HepG2 (cell line): ENCODE results near the gene COL27A1. TPM values are rescaled to one million over a fixed set of nuclear protein-coding genes. Genes with fewer than 3 reads are reported as not detected.

Experiments used
- ATAC-seq: fragments of 200-7000 bp; cut with Tn5 transposase; 3 replicates; pipeline ENCODE4 v1.9.1; 2020; ENCODE audit warnings: mild to moderate bottlenecking, moderate library complexity
- BruUV-seq: library from RNA; stranded (reverse); fragments of 400-500 nt; replicated peaks from 2 replicates; lab custom pipeline; 2021; lab: Mats Ljungman, UMichigan
- CTCF ChIA-PET: fragments of 300-600 bp; formaldehyde crosslinking; extraction: SDS; loops from one replicate; lab custom pipeline; 2021; ENCODE audit warnings: low total read pairs, inconsistent platforms, low intra/inter-chr PET ratio; lab: Yijun Ruan, JAX
- POLR2A ChIA-PET: fragments of 350-600 bp; sonication (Branson Sonifier 250); formaldehyde crosslinking; loops from one replicate; lab custom pipeline; 2020; ENCODE audit warnings: antibody characterized with exemption, inconsistent platforms; lab: Yijun Ruan, JAX
- DNase-seq: peaks from one replicate; pipeline ENCODE4 v3.0.0-alpha.2; 2015; ENCODE audit warnings: low spot score
- FAIRE-seq: peaks from 3 replicates; lab custom pipeline; 2011; peaks lifted over from hg19 to GRCh38; lab: Jason Lieb, UNC
- H2AFZ ChIP-seq: one replicate; pipeline ENCODE4 v1.6.1; 2011; ENCODE audit warnings: low read length, inconsistent platforms
- H3K27ac ChIP-seq: fragments of 300-600 bp; 3 replicates; pipeline ENCODE4 v1.8.0; 2011; ENCODE audit warnings: mixed run types, mild to moderate bottlenecking, mixed read lengths, low read length, inconsistent platforms; ENCODE audit not compliant: insufficient read depth; ENCODE audit errors: extremely low read length
- H3K27me3 ChIP-seq, 2 experiments: fragments of 200-600 bp in 1 of 2; 2 replicates in 1 of 2; 3 replicates in 1 of 2; pipeline versions ENCODE4 v1.6.0 to v1.8.0; 2011; ENCODE audit warnings: low read length in 2 of 2, mild to moderate bottlenecking in 2 of 2, moderate library complexity in 2 of 2, inconsistent platforms in 1 of 2; ENCODE audit not compliant: insufficient read depth in 2 of 2, control insufficient read depth in 1 of 2
- H3K36me3 ChIP-seq, 2 experiments: fragments of 200-600 bp in 1 of 2; replicated peaks in 1 of 2; 2 replicates in 1 of 2; 3 replicates in 1 of 2; pipeline versions ENCODE4 v1.5.1 to v1.8.0; 2011; ENCODE audit warnings: low read length in 2 of 2, inconsistent platforms in 1 of 2; ENCODE audit not compliant: insufficient read depth in 2 of 2, control insufficient read depth in 1 of 2
- H3K4me1 ChIP-seq: 2 replicates; pipeline ENCODE4 v1.5.1; 2012; ENCODE audit warnings: low read length, inconsistent platforms; ENCODE audit not compliant: insufficient read depth
- H3K4me2 ChIP-seq: 2 replicates; pipeline ENCODE4 v1.6.0; 2011; ENCODE audit warnings: low read depth, low read length, inconsistent platforms
- H3K4me3 ChIP-seq, 3 experiments: fragments of 200-600 bp in 1 of 3; sonication (generic), shearing (Covaris generic) in 1 of 3; replicated peaks in 1 of 3; 2 replicates each; pipeline ENCODE4 v1.5.1; 2011 to 2016; ENCODE audit warnings: low read length in 3 of 3, inconsistent platforms in 2 of 3, low read depth in 2 of 3, mild to moderate bottlenecking in 2 of 3, control low read depth in 1 of 3, mixed read lengths in 1 of 3; ENCODE audit not compliant: insufficient read depth in 1 of 3
- H3K79me2 ChIP-seq: one replicate; pipeline ENCODE4 v1.6.1; 2011; ENCODE audit warnings: low read length, inconsistent platforms; ENCODE audit not compliant: insufficient read depth
- H3K9ac ChIP-seq: 2 replicates; pipeline ENCODE4 v1.6.0; 2011; ENCODE audit warnings: mild to moderate bottlenecking, low read depth, low read length, inconsistent platforms; ENCODE audit not compliant: insufficient read depth
- H3K9me3 ChIP-seq: 2 replicates; pipeline ENCODE4 v1.5.1; 2012; ENCODE audit warnings: mild to moderate bottlenecking, low read length
- H4K20me1 ChIP-seq: 2 replicates; pipeline ENCODE4 v1.6.0; 2011; ENCODE audit warnings: inconsistent platforms, mild to moderate bottlenecking, low read length, moderate library complexity; ENCODE audit not compliant: insufficient read depth
- ARID2 ChIP-seq: sonication (generic); formaldehyde crosslinking; IDR thresholded peaks from 2 replicates; pipeline ENCODE4 v1.8.1; 2022; ENCODE audit warnings: mild to moderate bottlenecking, missing genetic modification reagents, borderline replicate concordance
- CBFB ChIP-seq: sonication (generic); formaldehyde crosslinking; IDR thresholded peaks from 2 replicates; pipeline ENCODE4 v1.4.0; 2020; ENCODE audit warnings: missing genetic modification reagents
- CHD2 ChIP-seq: IDR thresholded peaks from 2 replicates; pipeline ENCODE4 v1.6.1; 2011; ENCODE audit warnings: low read depth, low read length, improper control_type of control experiment
- CTCF ChIP-seq: sonication (generic); formaldehyde crosslinking; IDR thresholded peaks from 2 replicates; pipeline ENCODE4 v1.5.0; 2020; ENCODE audit warnings: mild to moderate bottlenecking, missing genetic modification reagents, moderate library complexity
- HOXA3 ChIP-seq: sonication (generic); formaldehyde crosslinking; IDR thresholded peaks from 2 replicates; pipeline ENCODE4 v1.5.0; 2020; ENCODE audit warnings: missing genetic modification reagents
- NR3C1 ChIP-seq: sonication (generic); formaldehyde crosslinking; IDR thresholded peaks from 2 replicates; pipeline ENCODE4 v1.4.0; 2020; ENCODE audit warnings: missing genetic modification reagents
- RBM22 ChIP-seq: fragments of 200-400 bp; formaldehyde crosslinking; optimal IDR thresholded peaks from 2 replicates; pipeline ENCODE3; 2017; ENCODE audit warnings: mild to moderate bottlenecking, low read length, moderate library complexity
- ZNF263 ChIP-seq: sonication (generic); formaldehyde crosslinking; IDR thresholded peaks from 2 replicates; pipeline ENCODE4 v1.4.0; 2020; ENCODE audit warnings: missing genetic modification reagents
- ZSCAN25 ChIP-seq: sonication (generic); formaldehyde crosslinking; IDR thresholded peaks from 2 replicates; pipeline ENCODE4 v1.8.0; 2022; ENCODE audit warnings: mild to moderate bottlenecking, missing genetic modification reagents
- WGBS: methylation state at CpG from one replicate; pipeline ENCODE4 v1.1.6; 2017; ENCODE audit warnings: low lambda C conversion rate; 5-methylcytosine and 5-hydroxymethylcytosine counted together
- in situ Hi-C: cut with HindIII; loops from 2 replicates; pipeline ENCODE4 v1.10.0; 2017; ENCODE audit warnings: low pct_unique_long_range_greater_than_20kb; ENCODE audit not compliant: extremely low pct_ligation_motif_present
- intact Hi-C: fragments of 100-400 bp; cut with micrococcal nuclease; formaldehyde crosslinking; loops from one replicate; pipeline ENCODE4 v1.10.0; 2022; ENCODE audit not compliant: unreplicated experiment
- polyA plus RNA-seq, 8 experiments: library from polyadenylated mRNA; depleted of rRNA in 3 of 8; stranded (reverse) in 7 of 8; unstranded in 1 of 8; fragments of >200 nt; fragmentation: Illumina TruSeq in 4 of 8; extraction: Trizol in 4 of 8; gene quantifications; 2 replicates each; pipeline versions ENCODE4 v1.2.1 to v1.2.3, GENCODE V29; 2011 to 2016; ENCODE audit warnings: low read depth in 4 of 8, missing spikeins in 1 of 8, mixed read lengths in 1 of 8; ENCODE audit not compliant: insufficient read depth in 1 of 8
- total RNA-seq, 5 experiments: library from RNA; depleted of rRNA; stranded (reverse); fragments of >200 nt; fragmentation: Illumina TruSeq; extraction: Trizol; gene quantifications; 2 replicates each; pipeline ENCODE4 v1.2.3, GENCODE V29; 2016; ENCODE audit warnings: low read depth in 1 of 5
- TF ChIP-seq, protein P1 (sequence below): IDR thresholded peaks from 2 replicates; pipeline ENCODE4 v1.6.1; 2018; ENCODE audit warnings: missing genetic modification reagents

The COL27A1 gene
- total and polyA plus RNA-seq, 2 of the 13 experiments (the other 11 are each of a cell fraction or from before 2014, with no cell fraction given), result 71.3 to 89.1 TPM

DNA sequence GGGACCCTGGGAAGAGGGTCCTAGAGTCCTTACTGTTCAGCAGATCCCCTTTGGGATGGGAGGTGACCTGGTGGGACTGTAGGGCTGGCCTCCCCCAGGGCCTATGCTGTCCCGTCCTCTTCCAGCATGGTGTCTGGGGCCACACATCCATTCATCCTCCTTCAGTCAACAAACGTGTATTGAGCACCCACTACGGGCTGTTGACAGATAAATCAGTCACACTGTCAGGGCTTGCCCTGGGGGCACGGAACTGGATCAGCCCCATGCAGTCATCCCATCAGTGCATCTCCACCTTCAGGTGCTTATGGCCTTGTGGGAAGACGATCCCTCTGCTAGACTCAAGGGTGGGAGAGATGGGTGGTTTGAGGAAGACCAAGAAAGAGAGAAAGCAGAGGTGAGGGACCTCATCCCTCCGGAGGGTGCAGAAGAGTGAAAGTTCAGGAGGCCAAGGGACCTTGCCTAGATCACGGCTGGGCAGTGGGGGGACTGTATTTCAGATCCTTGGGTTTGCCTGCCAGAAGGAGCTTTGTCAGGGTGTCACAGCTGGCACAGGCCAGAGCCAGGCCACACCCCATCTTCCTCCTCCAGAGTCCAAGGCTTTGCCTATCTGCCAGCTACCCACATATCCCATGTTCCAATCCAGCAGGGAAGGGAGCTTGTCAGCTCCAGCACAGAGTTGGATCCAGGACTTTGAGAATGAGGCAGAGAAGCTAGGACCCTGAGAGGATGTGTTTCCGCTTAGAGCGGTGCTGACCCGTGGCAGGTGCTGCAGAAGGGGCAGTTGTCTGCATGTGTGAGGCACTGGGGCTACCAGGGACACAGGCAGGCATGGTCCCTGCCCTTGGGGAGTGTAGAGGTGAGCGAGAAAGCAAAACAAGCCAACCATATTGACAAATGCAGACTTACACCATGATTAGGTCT, 30.5 kb downstream of the COL27A1 start:
- CTCF ChIA-PET, result no interaction called here
- Histone ChIP-seq H3K79me2 (peaks cover 4% of the 10 kb centered on the region), H3K27me3 (no peaks in the 10 kb centered on the region), H2AFZ (no peak overlapping the region), H3K9ac (no peak overlapping the region), H3K4me2 (no peak overlapping the region), H3K4me3 (no peak overlapping the region), H3K9me3 (peaks cover 14% of the 10 kb centered on the region; the same call in 1 of the 2 replicates), H3K36me3 (peaks cover 53 to 91% of the 10 kb centered on the region in 2 experiments), H4K20me1 (no peaks in the 10 kb centered on the region; the same call in 1 of the 2 replicates), H3K27ac (peak overlapping the region; percentile 23), H3K4me1 (peaks cover 10% of the 10 kb centered on the region)
- no peak; the same call in 2 of the 3 replicates for ATAC-seq
- 94% methylated on average over 11 of the region's 11 CpGs for WGBS
- in situ Hi-C loops (no loop called here), intact Hi-C loops (no loop called here)
- no peak for DNase-seq
- BruUV-seq, result no TSS peak
- FAIRE-seq, result no peak
- no peak for TF ChIP-seq CHD2
- peak; percentile 85 for TF ChIP-seq RBM22
- TF ChIP-seq, all 625 proteins: peak for 1
- POLR2A ChIA-PET, result interaction anchor here (1.1 to 5.1 kb wide), 2 partner anchors 11 to 12 kb away, joined by 3 to 31 read pairs; no protein-coding TSS in a partner anchor

GRCh38 chr9:114186605-114187289, 31.4 kb downstream of the COL27A1 start:
- no peak overlapping the region for H3K27ac ChIP-seq
- 96% methylated on average over 4 of the region's 5 CpGs for WGBS
- H4K20me1 ChIP-seq, result no peaks in the 10 kb centered on the region; the same call in 1 of the 2 replicates
- no peak overlapping the region for H3K4me3 ChIP-seq
- ChIA-PET POLR2A (interaction anchor here (1.1 to 5.1 kb wide), 2 partner anchors 11 to 12 kb away, joined by 3 to 31 read pairs; no protein-coding TSS in a partner anchor), CTCF (no interaction called here)
- no peak overlapping the region for H2AFZ ChIP-seq
- BruUV-seq, result no TSS peak
- in situ Hi-C loops, result no loop called here
- H3K4me1 ChIP-seq, result peaks cover 1% of the 10 kb centered on the region
- DNase-seq, result no peak
- H3K9me3 ChIP-seq, result peaks cover 14% of the 10 kb centered on the region; the same call in 1 of the 2 replicates
- intact Hi-C loops, result no loop called here
- FAIRE-seq, result no peak
- ATAC-seq, result peak; percentile 25
- peaks cover 2% of the 10 kb centered on the region for H3K79me2 ChIP-seq
- peaks cover 49 to 88% of the 10 kb centered on the region in 2 experiments for H3K36me3 ChIP-seq
- no peaks in the 10 kb centered on the region for H3K27me3 ChIP-seq
- H3K4me2 ChIP-seq, result no peak overlapping the region
- H3K9ac ChIP-seq, result no peak overlapping the region
- TF ChIP-seq, protein P1, sequence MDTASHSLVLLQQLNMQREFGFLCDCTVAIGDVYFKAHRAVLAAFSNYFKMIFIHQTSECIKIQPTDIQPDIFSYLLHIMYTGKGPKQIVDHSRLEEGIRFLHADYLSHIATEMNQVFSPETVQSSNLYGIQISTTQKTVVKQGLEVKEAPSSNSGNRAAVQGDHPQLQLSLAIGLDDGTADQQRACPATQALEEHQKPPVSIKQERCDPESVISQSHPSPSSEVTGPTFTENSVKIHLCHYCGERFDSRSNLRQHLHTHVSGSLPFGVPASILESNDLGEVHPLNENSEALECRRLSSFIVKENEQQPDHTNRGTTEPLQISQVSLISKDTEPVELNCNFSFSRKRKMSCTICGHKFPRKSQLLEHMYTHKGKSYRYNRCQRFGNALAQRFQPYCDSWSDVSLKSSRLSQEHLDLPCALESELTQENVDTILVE, result no peak
- TF ChIP-seq ARID2 (no peak), CTCF (CRISPR knock-in tag) (0 out of 2 replicates have a peak, but pooled peaks have one; percentile 26), CBFB (no peak), ZSCAN25 (CRISPR knock-in tag) (no peak), ZNF263 (peak; percentile 85), NR3C1 (no peak), HOXA3 (CRISPR knock-in tag) (no peak)
